ENCODE data around the gene CRYBB1. TPM values are rescaled to one million over a fixed set of nuclear protein-coding genes. Genes with fewer than 3 reads are reported as not detected.

CRYBB1 gene
- total RNA-seq, 1 experiment from 2014 or later = not detected

GRCh38 chr22:26650722-26651421 is 33.0 kb upstream of the CRYBB1 start:
- Histone ChIP-seq H3K4me2 (ENCODE audit: low read length) (no peak overlapping the region), H4K20me1 (ENCODE audit: low read length) (no peaks in the 10 kb centered on the region), H3K27ac (ENCODE audit: low read length) (no peak overlapping the region), H3K36me3 (ENCODE audit: low read depth, low read length) (no peaks in the 10 kb centered on the region), H3K79me2 (ENCODE audit: low read length) (no peaks in the 10 kb centered on the region), H3K9me3 (ENCODE audit: low read length) (no peaks in the 10 kb centered on the region), H3K4me3 (ENCODE audit: low read length) (no peak overlapping the region), H3F3A (ENCODE audit: low read length, unreplicated experiment) (no peaks in the 10 kb centered on the region), H3K27me3 (ENCODE audit: low read length) (peaks cover 62% of the 10 kb centered on the region), H3K9me2 (replicated peaks; ENCODE audit: low read length) (no peaks in the 10 kb centered on the region), H3K9ac (ENCODE audit: low read length) (no peak overlapping the region), H2AFZ (ENCODE audit: low read length) (no peak overlapping the region), H3K4me1 (ENCODE audit: insufficient read depth, low read length) (no peaks in the 10 kb centered on the region)
- ChIA-PET CTCF (interaction anchor here (0.6 kb wide), 1 partner anchor 94 kb away, joined by 5 read pairs; no protein-coding TSS in a partner anchor), POLR2A (ENCODE audit: unreplicated experiment) (no interaction called here)
- TF ChIP-seq EZH2phosphoT487 (IDR thresholded peaks at IDR 0.05; ENCODE audit: borderline replicate concordance, low read length) = no peak
- no peak for TF ChIP-seq EZH2 (IDR thresholded peaks at IDR 0.05; ENCODE audit: low read length, unreplicated experiment)
- no peak for TF ChIP-seq CTCF (conservative IDR thresholded peaks at IDR 0.05; ENCODE audit: low read depth, low read length)
- intact Hi-C loops (cut with micrococcal nuclease) = no loop called here
- ATAC-seq = no peak
- no peak for DNase-seq
- no TSS peak for BruUV-seq (replicated peaks)

DNA sequence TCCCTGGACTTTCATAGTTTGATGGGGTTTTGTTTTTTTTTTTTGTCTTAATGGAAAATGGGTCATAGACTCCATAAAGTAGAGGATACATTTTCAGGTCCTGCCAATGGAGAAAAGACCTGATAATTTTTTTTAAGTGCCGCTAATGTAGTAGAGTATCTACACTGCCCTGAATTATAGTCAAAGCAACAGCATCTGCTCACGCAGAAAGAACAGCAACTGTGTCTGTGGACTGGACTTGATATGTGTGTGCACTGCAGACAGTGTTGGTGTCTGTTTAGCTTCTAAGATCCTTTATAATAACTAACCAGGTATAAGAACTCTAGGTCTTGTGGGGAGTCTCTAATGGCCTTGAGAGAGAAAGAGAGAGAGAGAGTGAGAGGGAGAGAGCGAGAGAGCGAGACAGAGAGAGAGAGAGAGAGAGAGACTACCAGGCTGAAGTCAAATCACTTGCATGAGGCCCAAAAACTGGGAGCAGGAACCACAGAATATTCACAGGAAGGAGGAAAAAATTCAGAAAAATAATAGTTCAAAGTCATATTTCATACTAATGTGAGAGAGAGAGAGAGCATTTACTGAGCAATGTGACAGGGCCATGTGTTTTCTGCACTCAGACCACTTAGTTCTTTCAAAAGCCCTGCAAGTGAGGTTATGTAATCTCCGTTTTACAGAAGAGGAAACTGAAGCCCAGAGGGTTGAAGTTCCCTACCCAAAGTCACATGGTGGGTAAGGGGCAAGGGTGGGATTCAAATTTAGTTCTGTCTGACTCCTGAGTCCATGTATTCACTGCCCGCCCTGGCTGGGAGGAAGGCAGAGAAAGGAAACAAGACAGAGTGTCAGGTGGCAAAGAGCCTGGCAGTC is 30.9 kb upstream of the CRYBB1 start:
- Histone ChIP-seq H3K79me2 (ENCODE audit: low read length) (no peaks in the 10 kb centered on the region), H3K4me2 (ENCODE audit: low read length) (no peak overlapping the region), H3K27ac (ENCODE audit: low read length) (no peak overlapping the region), H3K36me3 (ENCODE audit: low read depth, low read length) (no peaks in the 10 kb centered on the region), H3K4me3 (ENCODE audit: low read length) (no peak overlapping the region), H3K9me3 (ENCODE audit: low read length) (no peaks in the 10 kb centered on the region), H3K9me2 (replicated peaks; ENCODE audit: low read length) (no peaks in the 10 kb centered on the region), H3K9ac (ENCODE audit: low read length) (no peak overlapping the region), H3K27me3 (ENCODE audit: low read length) (peaks cover 62% of the 10 kb centered on the region), H2AFZ (ENCODE audit: low read length) (no peak overlapping the region), H4K20me1 (ENCODE audit: low read length) (no peaks in the 10 kb centered on the region), H3F3A (ENCODE audit: low read length, unreplicated experiment) (no peaks in the 10 kb centered on the region), H3K4me1 (ENCODE audit: insufficient read depth, low read length) (0 out of 2 replicates have a peak, but pooled peaks cover 6% of the 10 kb centered on the region)
- TF ChIP-seq CTCF (conservative IDR thresholded peaks at IDR 0.05; ENCODE audit: low read depth, low read length) = no peak
- TF ChIP-seq EZH2phosphoT487 (IDR thresholded peaks at IDR 0.05; ENCODE audit: borderline replicate concordance, low read length) = no peak
- no peak for TF ChIP-seq EZH2 (IDR thresholded peaks at IDR 0.05; ENCODE audit: low read length, unreplicated experiment)
- ChIA-PET CTCF (no interaction called here), POLR2A (ENCODE audit: unreplicated experiment) (no interaction called here)
- intact Hi-C loops (cut with micrococcal nuclease) = no loop called here
- ATAC-seq (no peak), DNase-seq (no peak)
- BruUV-seq (replicated peaks) = no TSS peak

Measured in PC-3 (cell line).